GM19455 (cell line): Measurements from ENCODE around the gene DOCK1.
"Not testable (repeated sequence)": the region's sequence is repeated elsewhere in the genome, so short reads cannot be mapped to it uniquely, and the experiment has no call there.

Experiments
- ATAC-seq: cut with Tn5 transposase; IDR thresholded peaks from one replicate; pipeline ENCODE4 v1.9.1; 2021; ENCODE audit not compliant: unreplicated experiment

DOCK1 gene

DNA sequence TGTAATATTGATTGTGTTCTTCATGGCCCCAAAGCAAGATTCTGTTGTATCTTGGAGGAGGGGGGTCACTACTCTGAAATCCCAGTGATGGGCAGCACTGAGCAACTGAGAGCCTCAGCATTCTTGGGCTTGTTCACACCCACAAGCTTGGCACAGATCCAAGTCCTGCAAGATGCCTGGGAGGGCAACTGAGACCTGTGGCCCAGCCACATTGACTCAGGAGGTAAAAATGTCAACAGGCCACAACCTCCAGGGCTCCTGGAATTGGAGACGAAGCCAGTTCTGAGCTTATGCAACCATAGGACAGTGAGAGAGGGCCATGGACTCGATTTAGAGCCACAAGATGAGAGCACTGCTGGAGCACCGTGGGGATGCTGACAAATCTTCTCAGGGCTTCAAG, 3.1 kb upstream of the DOCK1 start:
- ATAC-seq, result no peak

- ATAC-seq, result no peak
Observed at GRCh38 chr10:126903656-126904360, 1.4 kb upstream of the DOCK1 start.

- no peak for ATAC-seq
Observed at GRCh38 chr10:126904516-126904817, 761 bp upstream of the DOCK1 start.

- ATAC-seq, result no peak
Observed at GRCh38 chr10:126905776-126906703, 812 bp downstream of the DOCK1 start.

- no peak for ATAC-seq
Observed at GRCh38 chr10:126906704-126907422, 1.6 kb downstream of the DOCK1 start.

- ATAC-seq, result no peak
Observed at GRCh38 chr10:126907423-126907970, 2.3 kb downstream of the DOCK1 start.

DNA sequence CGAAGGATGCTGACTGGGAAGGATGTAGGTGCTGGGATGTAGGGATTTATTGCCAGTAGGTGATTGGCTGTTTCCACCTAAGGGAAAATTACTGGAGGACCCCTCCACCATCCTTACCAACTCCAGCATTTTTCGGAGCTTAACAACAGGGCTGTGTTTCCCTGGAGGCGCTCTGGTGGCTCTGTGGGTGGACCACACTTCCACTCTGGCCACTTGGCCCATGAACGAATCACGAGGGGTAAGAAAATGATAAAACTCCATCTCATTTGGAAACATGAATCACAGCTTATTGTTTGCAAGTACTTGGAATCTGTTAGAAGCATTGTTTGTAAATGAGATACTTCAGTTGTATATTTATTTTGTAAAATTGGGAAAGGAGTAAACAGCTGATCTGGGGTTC, 3.0 kb downstream of the DOCK1 start:
- ATAC-seq, result no peak

DNA sequence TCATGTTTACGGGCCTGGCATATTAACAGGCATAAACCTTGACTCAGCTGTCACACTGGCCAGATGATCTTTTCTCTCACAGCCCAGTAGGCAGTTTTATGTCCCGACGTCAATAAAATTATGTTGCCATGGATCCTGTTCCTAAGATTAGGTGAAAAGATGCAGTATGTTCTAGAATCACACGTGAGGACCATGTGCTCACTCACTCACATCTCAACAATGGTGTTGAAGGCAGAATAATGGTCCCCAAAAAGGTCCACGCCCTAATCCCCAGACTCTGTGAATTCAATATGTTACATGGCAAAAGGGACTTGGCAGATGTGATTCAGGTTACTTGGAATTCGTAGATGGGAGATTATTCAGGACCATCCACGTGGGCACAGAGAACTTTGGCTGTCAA, 3.5 kb downstream of the DOCK1 start:
- ATAC-seq, result no peak

GRCh38 chr10:126909147-126909546, 3.9 kb downstream of the DOCK1 start:
- ATAC-seq, result no peak

- no peak for ATAC-seq
Observed at GRCh38 chr10:126910196-126910595, 5.0 kb downstream of the DOCK1 start.

DNA sequence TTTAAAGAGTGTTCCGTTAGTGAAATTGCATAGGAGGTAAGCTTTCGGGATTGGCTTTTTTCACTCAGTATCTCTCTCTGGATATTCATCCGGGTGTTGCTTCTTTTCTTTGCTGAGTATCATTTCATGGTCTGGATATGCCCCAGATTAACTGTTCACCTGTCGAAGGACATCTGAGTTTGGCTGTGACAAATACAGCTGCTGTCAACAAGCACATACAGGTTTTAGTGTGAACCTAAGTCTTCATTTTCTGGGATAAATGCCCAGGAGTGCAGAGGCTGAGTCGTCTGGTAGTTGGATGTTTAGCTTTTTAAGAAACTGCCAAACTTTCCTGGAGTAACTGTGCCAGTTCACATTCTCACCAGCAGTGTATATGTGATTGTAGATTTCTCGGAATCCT, 5.6 kb downstream of the DOCK1 start:
- ATAC-seq, result no peak

DNA sequence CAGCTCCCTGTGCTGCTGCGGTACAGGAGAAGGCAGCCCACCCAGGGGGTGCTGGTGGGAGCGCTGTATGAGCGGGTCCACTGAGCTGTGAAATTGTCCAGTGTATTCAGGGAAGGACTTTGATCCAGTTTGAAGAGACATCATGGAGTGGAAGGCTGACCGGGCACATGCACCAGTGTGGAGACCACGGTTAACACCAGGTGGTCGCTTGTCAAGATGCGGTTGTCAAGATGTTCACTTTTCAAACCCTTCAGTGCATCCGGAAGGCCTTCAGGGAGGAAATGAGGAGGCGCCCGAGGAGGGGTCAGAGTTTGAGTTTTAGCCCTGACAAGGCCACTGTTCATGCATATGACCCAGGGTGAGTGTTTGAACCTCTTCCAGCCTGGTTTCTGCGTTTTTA, 6.1 kb downstream of the DOCK1 start:
- ATAC-seq, result no peak

DNA sequence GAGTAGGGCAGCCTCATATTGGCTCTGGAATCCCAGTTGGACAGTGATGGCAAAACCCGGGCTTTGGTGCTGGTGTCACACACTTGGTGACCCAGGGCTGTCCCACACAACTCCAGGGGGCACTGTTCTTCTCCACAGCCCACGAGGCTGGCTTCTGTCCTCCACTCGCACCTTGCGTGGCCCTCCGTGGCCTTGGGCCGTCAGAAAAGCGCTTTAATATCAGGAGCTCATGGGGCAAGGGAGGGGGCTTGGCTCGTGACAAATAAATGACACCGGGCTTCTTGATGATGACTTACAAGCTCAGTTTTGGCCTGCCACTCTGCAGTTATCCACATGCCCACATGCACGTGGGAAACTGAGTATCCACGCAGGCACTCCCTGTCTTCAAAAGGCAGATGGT, 8.1 kb downstream of the DOCK1 start:
- ATAC-seq, result no peak

- ATAC-seq, result no peak
Observed at GRCh38 chr10:126914561-126914960, 9.3 kb downstream of the DOCK1 start.

DNA sequence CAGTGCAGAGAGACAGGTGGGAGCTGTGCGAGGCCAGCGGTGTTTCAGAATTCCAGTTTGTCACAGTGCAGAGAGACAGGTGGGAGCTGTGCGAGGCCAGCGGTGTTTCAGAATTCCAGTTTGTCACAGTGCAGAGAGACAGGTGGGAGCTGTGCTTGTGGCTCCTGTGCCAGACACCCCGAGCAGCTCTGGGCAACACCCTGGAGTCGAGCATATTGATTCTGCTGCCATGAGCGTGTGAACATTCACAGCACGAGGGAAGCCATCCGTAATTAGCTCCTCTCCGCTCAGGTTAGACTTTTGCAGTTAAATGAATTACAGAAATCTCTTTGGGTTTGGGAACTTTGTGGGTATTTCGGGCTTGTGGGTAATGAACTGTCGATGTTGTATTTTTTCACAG, 11.7 kb downstream of the DOCK1 start:
- ATAC-seq, result not testable (repeated sequence)

DNA sequence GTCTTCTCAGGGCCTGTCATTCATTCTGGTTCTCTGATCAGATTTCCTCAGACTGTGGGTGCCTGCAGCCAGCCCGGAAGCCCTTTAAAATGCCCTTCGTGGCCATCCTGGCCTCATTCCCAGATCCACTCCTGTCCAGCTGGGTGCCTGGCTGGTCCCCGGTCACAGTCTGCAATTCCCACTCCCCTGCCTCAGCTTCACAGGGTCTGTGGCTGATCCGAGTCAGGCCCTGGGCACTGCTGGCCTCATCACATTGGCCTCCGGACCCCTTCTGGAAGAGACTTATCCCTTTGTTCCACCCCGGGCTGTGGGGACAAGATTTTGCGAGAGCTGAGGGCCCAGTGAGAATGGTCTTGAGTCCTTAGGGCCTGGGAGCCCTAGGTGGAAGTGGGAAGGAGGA, 12.1 kb downstream of the DOCK1 start:
- no peak for ATAC-seq

DNA sequence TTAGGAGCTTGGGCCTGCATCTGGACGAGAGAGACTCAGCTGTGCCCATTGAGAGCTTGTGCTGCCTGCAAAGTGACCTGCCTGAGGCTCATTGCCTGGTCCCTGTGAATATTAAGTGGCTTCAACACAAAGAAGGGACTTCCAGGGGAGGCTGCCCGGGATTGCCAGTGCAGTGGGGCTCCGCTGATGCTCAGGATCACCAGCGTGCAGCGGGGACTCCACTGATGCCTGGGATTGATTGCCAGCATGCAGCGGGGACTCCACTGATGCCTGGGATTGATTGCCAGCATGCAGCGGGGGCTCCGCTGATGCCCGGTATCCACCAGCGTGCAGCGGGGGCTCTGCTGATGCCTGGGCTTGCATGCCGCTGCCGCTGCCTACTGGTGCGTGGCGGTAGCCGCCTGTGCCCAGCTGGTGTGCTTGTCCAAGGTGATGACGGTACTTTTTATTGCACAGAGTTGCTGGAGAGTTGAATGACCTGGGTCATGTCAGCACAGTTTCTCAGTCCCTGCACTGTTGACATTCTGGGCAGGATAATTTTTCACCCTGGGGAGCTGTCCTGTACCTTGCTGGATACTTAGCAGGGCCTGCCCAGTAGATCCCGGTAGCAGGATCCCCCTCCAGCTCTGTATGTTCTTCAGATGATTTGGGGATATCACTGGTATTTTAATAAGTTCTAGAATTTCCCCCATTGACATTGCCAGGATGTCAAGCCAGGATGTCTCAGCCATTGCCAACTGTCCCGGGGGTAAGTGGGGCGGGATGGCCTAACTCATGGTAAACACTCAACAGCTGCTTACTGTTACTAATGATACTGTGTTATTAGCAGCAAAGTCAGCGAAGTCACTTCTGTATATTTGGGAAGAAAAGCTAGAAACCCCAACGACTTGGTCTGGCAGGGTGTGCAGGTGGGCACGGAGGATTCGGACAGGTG, 13.0 kb downstream of the DOCK1 start:
- no peak for ATAC-seq

GRCh38 chr10:126919426-126919825, 14.2 kb downstream of the DOCK1 start:
- no peak for ATAC-seq

GRCh38 chr10:126921162-126921561, 15.9 kb downstream of the DOCK1 start:
- no peak for ATAC-seq

- no peak for ATAC-seq
Observed at GRCh38 chr10:126921974-126922525, 16.8 kb downstream of the DOCK1 start.
